K562 (cell line): ENCODE results near the gene AGPAT2. TPM values are rescaled to one million over a fixed set of nuclear protein-coding genes. Genes with fewer than 3 reads are reported as not detected.

Source experiments
- CBFA2T3 ChIP-seq: fragments of 450-650 bp; IDR thresholded peaks from 2 replicates; pipeline ENCODE4 v1.6.1; 2017
- CREM ChIP-seq: IDR thresholded peaks from 2 replicates; pipeline ENCODE4 v1.6.1; 2014; ENCODE audit warnings: antibody characterized with exemption, low read depth
- FOXA1 ChIP-seq: fragments of 450-650 bp; IDR thresholded peaks from 2 replicates; pipeline ENCODE4 v1.6.1; 2016; ENCODE audit warnings: mild to moderate bottlenecking, borderline replicate concordance
- MBD2 ChIP-seq: sonication (generic); IDR thresholded peaks from 2 replicates; pipeline ENCODE4 v1.6.1; 2016; ENCODE audit warnings: low read depth, borderline replicate concordance
- NFRKB ChIP-seq: fragments of 450-650 bp; IDR thresholded peaks from 2 replicates; pipeline ENCODE4 v1.6.1; 2016; ENCODE audit warnings: low read depth
- NR2C1 ChIP-seq, 2 experiments: fragments of 450-650 bp; IDR thresholded peaks; 2 replicates each; pipeline ENCODE4 v1.6.1; 2017; ENCODE audit warnings: mild to moderate bottlenecking in 2 of 2, antibody characterized with exemption in 1 of 2, inconsistent platforms in 1 of 2, missing compliant biosample characterization in 1 of 2, missing genetic modification characterization in 1 of 2
- POLR2B ChIP-seq: fragments of 450-650 bp; IDR thresholded peaks from 2 replicates; pipeline ENCODE4 v1.6.1; 2018; ENCODE audit warnings: low read depth; ENCODE audit not compliant: partially characterized antibody
- POLR2G ChIP-seq: fragments of 200-400 bp; formaldehyde crosslinking; IDR thresholded peaks from 2 replicates; pipeline ENCODE4 v1.6.1; 2017; ENCODE audit warnings: low read depth, mild to moderate bottlenecking, antibody characterized with exemption, low read length, moderate library complexity
- POLR3A ChIP-seq: IDR thresholded peaks from 2 replicates; pipeline ENCODE4 v1.6.1; 2011; ENCODE audit warnings: borderline replicate concordance, mild to moderate bottlenecking, moderate library complexity; ENCODE audit not compliant: insufficient read length, insufficient read depth; ENCODE audit errors: extremely low read depth
- RHOXF2B ChIP-seq: fragments of 250-450 bp; sonication (Bioruptor Pico); conservative IDR thresholded peaks from 2 replicates; pipeline ENCODE4 v1.5.1; 2021
- SP1 ChIP-seq: sonication (generic); formaldehyde crosslinking; IDR thresholded peaks from 2 replicates; pipeline ENCODE4 v1.8.1; 2022; ENCODE audit warnings: mild to moderate bottlenecking, missing genetic modification reagents
- TCF7 ChIP-seq: sonication (generic); IDR thresholded peaks from 2 replicates; pipeline ENCODE4 v1.6.1; 2016; ENCODE audit warnings: antibody characterized with exemption, borderline replicate concordance
- XRCC3 ChIP-seq: fragments of 450-650 bp; IDR thresholded peaks from 2 replicates; pipeline ENCODE4 v1.6.1; 2017; ENCODE audit warnings: mild to moderate bottlenecking, moderate library complexity
- ZNF224 ChIP-seq: sonication (generic); formaldehyde crosslinking; IDR thresholded peaks from 2 replicates; pipeline ENCODE4 v1.8.0; 2022; ENCODE audit warnings: mild to moderate bottlenecking, missing genetic modification reagents
- ZNF766 ChIP-seq: fragments of 200-800 bp; sonication (Bioruptor generic); conservative IDR thresholded peaks from 2 replicates; pipeline ENCODE4 v1.6.1; 2016; ENCODE audit warnings: missing genetic modification characterization, missing compliant biosample characterization
- ZNF77 ChIP-seq: fragments of 250-450 bp; sonication (Bioruptor Pico); IDR thresholded peaks from 2 replicates; pipeline ENCODE4 v1.5.0; 2020
- polyA plus RNA-seq, 8 experiments: library from polyadenylated mRNA; depleted of rRNA in 4 of 8; stranded (reverse) in 5 of 8; unstranded in 3 of 8; fragments of >200 nt; fragmentation: Nextera tagmentation in 2 of 8; fragmentation: Illumina TruSeq in 1 of 8; extraction: Ambion mirVana in 2 of 8; extraction: Trizol in 1 of 8; gene quantifications; 2 replicates each; pipeline versions ENCODE4 v1.2.1 to v1.2.3, GENCODE V29; 2011 to 2014; ENCODE audit warnings: inconsistent platforms in 1 of 8, missing spikeins in 1 of 8
- total RNA-seq, 7 experiments: library from RNA; depleted of rRNA in 6 of 7; stranded (reverse); fragments of >200 nt in 6 of 7; fragmentation: Illumina TruSeq in 2 of 7; extraction: Trizol in 2 of 7; gene quantifications; 2 replicates each; pipeline versions ENCODE4 v1.2.1 to v1.2.3, GENCODE V29; 2011 to 2021; ENCODE audit warnings: low replicate concordance in 1 of 7
- TF ChIP-seq, protein P1 (sequence below): fragments of 450-650 bp; conservative IDR thresholded peaks from 2 replicates; pipeline ENCODE4 v1.6.1; 2016; ENCODE audit warnings: missing genetic modification characterization, low read depth, mild to moderate bottlenecking, control low read depth, missing compliant biosample characterization
- TF ChIP-seq, protein P2 (sequence below), 2 experiments: IDR thresholded peaks; 2 replicates each; pipeline ENCODE4 v1.6.1; 2011; ENCODE audit warnings: borderline replicate concordance in 1 of 2, control low read depth in 1 of 2, low read depth in 1 of 2, low read length in 1 of 2, mild to moderate bottlenecking in 1 of 2, mixed read lengths in 1 of 2, moderate library complexity in 1 of 2; ENCODE audit not compliant: insufficient read depth in 1 of 2, insufficient read length in 1 of 2, poor library complexity in 1 of 2, severe bottlenecking in 1 of 2; ENCODE audit errors: extremely low read depth in 1 of 2
- TF ChIP-seq, protein P3 (sequence below): fragments of 450-650 bp; IDR thresholded peaks from 2 replicates; pipeline ENCODE4 v1.6.1; 2018; ENCODE audit warnings: mild to moderate bottlenecking, low read depth; ENCODE audit not compliant: partially characterized antibody
- TF ChIP-seq, protein P4 (sequence below): sonication (generic); formaldehyde crosslinking; IDR thresholded peaks from 2 replicates; pipeline ENCODE4 v1.8.0; 2022; ENCODE audit warnings: mild to moderate bottlenecking, low read depth, missing genetic modification reagents
- TF ChIP-seq, protein P5 (sequence below): IDR thresholded peaks from 3 replicates; pipeline ENCODE4 v1.6.1; 2011; ENCODE audit warnings: borderline replicate concordance, mild to moderate bottlenecking; ENCODE audit not compliant: insufficient read length, insufficient read depth

Gene AGPAT2
- total and polyA plus RNA-seq, 9 of the 15 experiments (the other 6 are each of a cell fraction or from before 2014, with no cell fraction given): 0.13 to 54.5 (median 23.9) TPM

DNA sequence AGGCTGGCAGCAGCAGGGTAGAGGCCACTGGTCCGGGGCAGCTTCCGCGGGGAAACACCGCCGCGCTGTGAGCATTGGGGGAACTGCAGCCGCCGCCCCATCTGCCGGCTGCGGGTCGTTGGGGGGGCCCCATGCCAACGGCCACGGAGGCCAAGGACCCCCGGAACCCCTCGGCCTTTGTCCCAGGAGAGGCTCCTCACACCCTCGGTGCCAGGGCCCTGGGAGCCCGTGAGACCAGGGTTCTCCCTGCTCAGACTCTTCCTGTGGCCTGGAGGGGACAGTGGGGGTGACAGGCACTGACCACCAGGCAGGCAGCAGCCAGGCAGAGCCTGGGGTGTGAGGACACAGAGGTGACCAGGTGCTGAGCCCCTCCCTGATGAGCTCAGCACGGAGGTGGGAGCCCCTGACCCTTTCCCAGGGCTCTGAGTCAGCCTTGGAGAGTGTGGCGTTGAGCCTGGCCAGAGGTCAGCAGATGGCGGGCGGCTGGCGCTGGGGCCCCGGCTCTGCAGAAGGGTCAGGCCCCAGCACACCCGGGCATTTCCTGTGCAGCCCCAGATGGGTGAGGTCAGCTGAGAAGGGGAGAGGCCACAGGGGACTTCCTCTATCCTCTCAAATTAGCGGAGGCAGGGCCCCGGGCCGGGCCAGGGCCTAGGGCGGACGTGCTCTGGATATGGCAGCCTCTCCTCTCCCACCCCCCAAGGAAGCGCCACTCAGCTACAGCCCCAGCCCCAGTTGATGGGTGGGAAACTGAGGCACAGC, 42.5 kb downstream of the AGPAT2 start (continued):
- TF ChIP-seq, protein P1, sequence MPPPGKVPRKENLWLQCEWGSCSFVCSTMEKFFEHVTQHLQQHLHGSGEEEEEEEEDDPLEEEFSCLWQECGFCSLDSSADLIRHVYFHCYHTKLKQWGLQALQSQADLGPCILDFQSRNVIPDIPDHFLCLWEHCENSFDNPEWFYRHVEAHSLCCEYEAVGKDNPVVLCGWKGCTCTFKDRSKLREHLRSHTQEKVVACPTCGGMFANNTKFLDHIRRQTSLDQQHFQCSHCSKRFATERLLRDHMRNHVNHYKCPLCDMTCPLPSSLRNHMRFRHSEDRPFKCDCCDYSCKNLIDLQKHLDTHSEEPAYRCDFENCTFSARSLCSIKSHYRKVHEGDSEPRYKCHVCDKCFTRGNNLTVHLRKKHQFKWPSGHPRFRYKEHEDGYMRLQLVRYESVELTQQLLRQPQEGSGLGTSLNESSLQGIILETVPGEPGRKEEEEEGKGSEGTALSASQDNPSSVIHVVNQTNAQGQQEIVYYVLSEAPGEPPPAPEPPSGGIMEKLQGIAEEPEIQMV: no peak
- TF ChIP-seq POLR2B: no peak
- 0 out of 2 replicates have a peak, but pooled peaks have one; percentile 12 for TF ChIP-seq NFRKB
- peak; percentile 60 for TF ChIP-seq ZNF766 (CRISPR knock-in tag)
- TF ChIP-seq, protein P2, sequence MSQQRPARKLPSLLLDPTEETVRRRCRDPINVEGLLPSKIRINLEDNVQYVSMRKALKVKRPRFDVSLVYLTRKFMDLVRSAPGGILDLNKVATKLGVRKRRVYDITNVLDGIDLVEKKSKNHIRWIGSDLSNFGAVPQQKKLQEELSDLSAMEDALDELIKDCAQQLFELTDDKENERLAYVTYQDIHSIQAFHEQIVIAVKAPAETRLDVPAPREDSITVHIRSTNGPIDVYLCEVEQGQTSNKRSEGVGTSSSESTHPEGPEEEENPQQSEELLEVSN (IDR thresholded peaks at IDR 0.05; ENCODE audit: borderline replicate concordance in 1 of 2, extremely low read depth in 1 of 2, insufficient read depth in 1 of 2, insufficient read length in 1 of 2, low read depth in 1 of 2, low read length in 1 of 2, poor library complexity in 1 of 2, severe bottlenecking in 1 of 2): peak in 1 of 2 experiments; percentile 9
- no peak for TF ChIP-seq RHOXF2B (CRISPR knock-in tag)
- TF ChIP-seq TCF7: no peak
- no peak for TF ChIP-seq MBD2
- TF ChIP-seq, protein P3, sequence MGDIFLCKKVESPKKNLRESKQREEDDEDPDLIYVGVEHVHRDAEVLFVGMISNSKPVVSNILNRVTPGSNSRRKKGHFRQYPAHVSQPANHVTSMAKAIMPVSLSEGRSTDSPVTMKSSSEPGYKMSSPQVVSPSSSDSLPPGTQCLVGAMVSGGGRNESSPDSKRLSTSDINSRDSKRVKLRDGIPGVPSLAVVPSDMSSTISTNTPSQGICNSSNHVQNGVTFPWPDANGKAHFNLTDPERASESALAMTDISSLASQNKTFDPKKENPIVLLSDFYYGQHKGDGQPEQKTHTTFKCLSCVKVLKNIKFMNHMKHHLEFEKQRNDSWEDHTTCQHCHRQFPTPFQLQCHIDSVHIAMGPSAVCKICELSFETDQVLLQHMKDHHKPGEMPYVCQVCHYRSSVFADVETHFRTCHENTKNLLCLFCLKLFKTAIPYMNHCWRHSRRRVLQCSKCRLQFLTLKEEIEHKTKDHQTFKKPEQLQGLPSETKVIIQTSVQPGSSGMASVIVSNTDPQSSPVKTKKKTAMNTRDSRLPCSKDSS: no peak
- TF ChIP-seq, protein P4, sequence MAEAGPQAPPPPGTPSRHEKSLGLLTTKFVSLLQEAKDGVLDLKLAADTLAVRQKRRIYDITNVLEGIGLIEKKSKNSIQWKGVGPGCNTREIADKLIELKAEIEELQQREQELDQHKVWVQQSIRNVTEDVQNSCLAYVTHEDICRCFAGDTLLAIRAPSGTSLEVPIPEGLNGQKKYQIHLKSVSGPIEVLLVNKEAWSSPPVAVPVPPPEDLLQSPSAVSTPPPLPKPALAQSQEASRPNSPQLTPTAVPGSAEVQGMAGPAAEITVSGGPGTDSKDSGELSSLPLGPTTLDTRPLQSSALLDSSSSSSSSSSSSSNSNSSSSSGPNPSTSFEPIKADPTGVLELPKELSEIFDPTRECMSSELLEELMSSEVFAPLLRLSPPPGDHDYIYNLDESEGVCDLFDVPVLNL (CRISPR knock-in tag): no peak
- TF ChIP-seq NR2C1 (IDR thresholded peaks at IDR 0.05): peak; percentile 52; the same call in 1 of the 2 replicates
- peak; percentile 65 for TF ChIP-seq NR2C1 (tag; IDR thresholded peaks at IDR 0.05)
- TF ChIP-seq SP1 (CRISPR knock-in tag): peak; percentile 72
- TF ChIP-seq ZNF77: no peak
- TF ChIP-seq POLR3A: no peak
- TF ChIP-seq FOXA1: no peak
- no peak for TF ChIP-seq ZNF224 (CRISPR knock-in tag)
- no peak for TF ChIP-seq XRCC3
- TF ChIP-seq CBFA2T3: peak; percentile 75
- peak; percentile 76 for TF ChIP-seq POLR2G
- TF ChIP-seq, protein P5, sequence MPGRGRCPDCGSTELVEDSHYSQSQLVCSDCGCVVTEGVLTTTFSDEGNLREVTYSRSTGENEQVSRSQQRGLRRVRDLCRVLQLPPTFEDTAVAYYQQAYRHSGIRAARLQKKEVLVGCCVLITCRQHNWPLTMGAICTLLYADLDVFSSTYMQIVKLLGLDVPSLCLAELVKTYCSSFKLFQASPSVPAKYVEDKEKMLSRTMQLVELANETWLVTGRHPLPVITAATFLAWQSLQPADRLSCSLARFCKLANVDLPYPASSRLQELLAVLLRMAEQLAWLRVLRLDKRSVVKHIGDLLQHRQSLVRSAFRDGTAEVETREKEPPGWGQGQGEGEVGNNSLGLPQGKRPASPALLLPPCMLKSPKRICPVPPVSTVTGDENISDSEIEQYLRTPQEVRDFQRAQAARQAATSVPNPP: no peak
- TF ChIP-seq CREM: peak; percentile 45
